ENCODE data around the gene ZNF688. TPM values are rescaled to one million over a fixed set of nuclear protein-coding genes. Genes with fewer than 3 reads are reported as not detected.

Gene ZNF688
- total and polyA plus RNA-seq, 9 of the 15 experiments (the other 6 are each of a cell fraction or from before 2014, with no cell fraction given) = 0.48 to 12.9 (median 4.5) TPM

GRCh38 chr16:30548416-30549253 lies 22.9 kb downstream of the ZNF688 start:
- POLR2A ChIA-PET = interaction anchor here (0.6 to 0.9 kb wide), 4 partner anchors 9 to 39 kb away, joined by 3 to 5 read pairs (median 4); no protein-coding TSS in a partner anchor
- CTCF ChIA-PET (ENCODE audit: low intra/inter-chr PET ratio) = no interaction called here
- no peak overlapping the region for H3K27ac ChIP-seq (ENCODE audit: extremely low read depth, low read depth, low read length)
- 0 out of 3 replicates have a peak, but pooled peaks cover 4% of the 10 kb centered on the region for H3K79me2 ChIP-seq (ENCODE audit: control insufficient read depth, insufficient read depth, low read length)
- WGBS (ENCODE audit: insufficient coverage, low coverage, missing lambda C conversion rate) = 23% methylated on average over 8 of the region's 8 CpGs
- ATAC-seq = no peak
- H3K9ac ChIP-seq (ENCODE audit: insufficient read depth in 1 of 2, low read depth in 2 of 2, low read length in 2 of 2) = no peak overlapping the region
- no TSS peak for BruUV-seq (replicated peaks)
- peak; percentile 61 for FAIRE-seq
- H3K4me2 ChIP-seq (ENCODE audit: insufficient read depth, low read length) = no peak overlapping the region
- peaks cover 1% of the 10 kb centered on the region; the same call in 1 of the 3 replicates for H3K36me3 ChIP-seq (ENCODE audit: control insufficient read depth, insufficient read depth, low read length)
- no peaks in the 10 kb centered on the region for H3K27me3 ChIP-seq (ENCODE audit: control insufficient read depth in 2 of 2, insufficient read depth in 2 of 2, low read length in 2 of 2)
- peaks cover 17 to 22% of the 10 kb centered on the region in 2 experiments; a peak in 4 of 5 replicates for H3K4me1 ChIP-seq (replicated peaks in 1 of 2; ENCODE audit: control insufficient read depth in 2 of 2, insufficient read depth in 2 of 2, low read length in 2 of 2)
- H4K20me1 ChIP-seq (replicated peaks; ENCODE audit: control insufficient read depth, insufficient read depth, low read length) = peaks cover 5% of the 10 kb centered on the region; the same call in 1 of the 2 replicates
- H3K9me1 ChIP-seq (ENCODE audit: control insufficient read depth, insufficient read depth, low read length) = no peaks in the 10 kb centered on the region
- H2AFZ ChIP-seq (ENCODE audit: low read depth, low read length) = no peak overlapping the region
- intact Hi-C loops (cut with micrococcal nuclease) (no loop called here), in situ Hi-C loops (cut with MboI) (no loop called here)
- no peak overlapping the region for H3K4me3 ChIP-seq
- no peaks in the 10 kb centered on the region for H3K9me3 ChIP-seq (replicated peaks; ENCODE audit: control insufficient read depth, insufficient read depth, low read depth, low read length)
- DNase-seq (ENCODE audit: extremely low read depth in 1 of 4, low spot score in 3 of 4) = no peak
- TF ChIP-seq TARDBP (IDR thresholded peaks at IDR 0.05) (no peak), DMBX1 (CRISPR knock-in tag; IDR thresholded peaks at IDR 0.05; ENCODE audit: borderline replicate concordance) (no peak), POLR2G (IDR thresholded peaks at IDR 0.05; ENCODE audit: low read depth, low read length) (no peak), ZNF354B (CRISPR knock-in tag; IDR thresholded peaks at IDR 0.05) (no peak), TSC22D4 (tag; IDR thresholded peaks at IDR 0.05) (no peak), KLF6 (CRISPR knock-in tag; IDR thresholded peaks at IDR 0.05; ENCODE audit: borderline replicate concordance) (no peak), ZNF274 (IDR thresholded peaks at IDR 0.05; ENCODE audit: borderline replicate concordance, low read depth, low read length) (no peak), NCOA6 (IDR thresholded peaks at IDR 0.05) (no peak), HLTF (IDR thresholded peaks at IDR 0.05) (no peak), GTF2F1 (IDR thresholded peaks at IDR 0.05; ENCODE audit: low read depth, low read length) (no peak), ZNF707 (CRISPR knock-in tag; conservative IDR thresholded peaks at IDR 0.05) (no peak), PHF8 (IDR thresholded peaks at IDR 0.05; ENCODE audit: borderline replicate concordance, low read length) (no peak), CBFA2T2 (conservative IDR thresholded peaks at IDR 0.05) (peak; percentile 70), CBFA2T3 (IDR thresholded peaks at IDR 0.05) (peak; percentile 77), PML (IDR thresholded peaks at IDR 0.05; ENCODE audit: low read length) (no peak)
- TF ChIP-seq, protein P1, sequence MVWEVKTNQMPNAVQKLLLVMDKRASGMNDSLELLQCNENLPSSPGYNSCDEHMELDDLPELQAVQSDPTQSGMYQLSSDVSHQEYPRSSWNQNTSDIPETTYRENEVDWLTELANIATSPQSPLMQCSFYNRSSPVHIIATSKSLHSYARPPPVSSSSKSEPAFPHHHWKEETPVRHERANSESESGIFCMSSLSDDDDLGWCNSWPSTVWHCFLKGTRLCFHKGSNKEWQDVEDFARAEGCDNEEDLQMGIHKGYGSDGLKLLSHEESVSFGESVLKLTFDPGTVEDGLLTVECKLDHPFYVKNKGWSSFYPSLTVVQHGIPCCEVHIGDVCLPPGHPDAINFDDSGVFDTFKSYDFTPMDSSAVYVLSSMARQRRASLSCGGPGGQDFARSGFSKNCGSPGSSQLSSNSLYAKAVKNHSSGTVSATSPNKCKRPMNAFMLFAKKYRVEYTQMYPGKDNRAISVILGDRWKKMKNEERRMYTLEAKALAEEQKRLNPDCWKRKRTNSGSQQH (CRISPR knock-in tag; IDR thresholded peaks at IDR 0.05) = no peak
- TF ChIP-seq, protein P2, sequence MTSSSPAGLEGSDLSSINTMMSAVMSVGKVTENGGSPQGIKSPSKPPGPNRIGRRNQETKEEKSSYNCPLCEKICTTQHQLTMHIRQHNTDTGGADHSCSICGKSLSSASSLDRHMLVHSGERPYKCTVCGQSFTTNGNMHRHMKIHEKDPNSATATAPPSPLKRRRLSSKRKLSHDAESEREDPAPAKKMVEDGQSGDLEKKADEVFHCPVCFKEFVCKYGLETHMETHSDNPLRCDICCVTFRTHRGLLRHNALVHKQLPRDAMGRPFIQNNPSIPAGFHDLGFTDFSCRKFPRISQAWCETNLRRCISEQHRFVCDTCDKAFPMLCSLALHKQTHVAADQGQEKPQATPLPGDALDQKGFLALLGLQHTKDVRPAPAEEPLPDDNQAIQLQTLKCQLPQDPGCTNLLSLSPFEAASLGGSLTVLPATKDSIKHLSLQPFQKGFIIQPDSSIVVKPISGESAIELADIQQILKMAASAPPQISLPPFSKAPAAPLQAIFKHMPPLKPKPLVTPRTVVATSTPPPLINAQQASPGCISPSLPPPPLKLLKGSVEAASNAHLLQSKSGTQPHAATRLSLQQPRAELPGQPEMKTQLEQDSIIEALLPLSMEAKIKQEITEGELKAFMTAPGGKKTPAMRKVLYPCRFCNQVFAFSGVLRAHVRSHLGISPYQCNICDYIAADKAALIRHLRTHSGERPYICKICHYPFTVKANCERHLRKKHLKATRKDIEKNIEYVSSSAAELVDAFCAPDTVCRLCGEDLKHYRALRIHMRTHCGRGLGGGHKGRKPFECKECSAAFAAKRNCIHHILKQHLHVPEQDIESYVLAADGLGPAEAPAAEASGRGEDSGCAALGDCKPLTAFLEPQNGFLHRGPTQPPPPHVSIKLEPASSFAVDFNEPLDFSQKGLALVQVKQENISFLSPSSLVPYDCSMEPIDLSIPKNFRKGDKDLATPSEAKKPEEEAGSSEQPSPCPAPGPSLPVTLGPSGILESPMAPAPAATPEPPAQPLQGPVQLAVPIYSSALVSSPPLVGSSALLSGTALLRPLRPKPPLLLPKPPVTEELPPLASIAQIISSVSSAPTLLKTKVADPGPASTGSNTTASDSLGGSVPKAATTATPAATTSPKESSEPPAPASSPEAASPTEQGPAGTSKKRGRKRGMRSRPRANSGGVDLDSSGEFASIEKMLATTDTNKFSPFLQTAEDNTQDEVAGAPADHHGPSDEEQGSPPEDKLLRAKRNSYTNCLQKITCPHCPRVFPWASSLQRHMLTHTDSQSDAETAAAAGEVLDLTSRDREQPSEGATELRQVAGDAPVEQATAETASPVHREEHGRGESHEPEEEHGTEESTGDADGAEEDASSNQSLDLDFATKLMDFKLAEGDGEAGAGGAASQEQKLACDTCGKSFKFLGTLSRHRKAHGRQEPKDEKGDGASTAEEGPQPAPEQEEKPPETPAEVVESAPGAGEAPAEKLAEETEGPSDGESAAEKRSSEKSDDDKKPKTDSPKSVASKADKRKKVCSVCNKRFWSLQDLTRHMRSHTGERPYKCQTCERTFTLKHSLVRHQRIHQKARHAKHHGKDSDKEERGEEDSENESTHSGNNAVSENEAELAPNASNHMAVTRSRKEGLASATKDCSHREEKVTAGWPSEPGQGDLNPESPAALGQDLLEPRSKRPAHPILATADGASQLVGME (CRISPR knock-in tag; IDR thresholded peaks at IDR 0.05) = no peak
